Measurements from ENCODE around the gene YOD1. TPM values are rescaled to one million over a fixed set of nuclear protein-coding genes. Genes with fewer than 3 reads are reported as not detected.
A peak's percentile ranks its signal among the peaks of the same experiment; 100 is the strongest.

YOD1 gene
- 10 to 100 TPM in 1 of 2 donors, 1 to 10 TPM in 1; 8.3 to 14.4 TPM for total RNA-seq
- total RNA-seq = 42.0 to 46.9 reads per million in 2 donors

- H3K27me3 Mint-ChIP-seq = no peaks in the 10 kb centered on the region
- no peaks in the 10 kb centered on the region for H3K9me3 ChIP-seq (ENCODE audit: control insufficient read depth, low read length, poor library complexity, severe bottlenecking)
- H3K4me1 Mint-ChIP-seq = peaks cover 29% of the 10 kb centered on the region
- DNase-seq = no peak
- peak within 1 kb of the TSS; percentile 99 for H3K4me3 Mint-ChIP-seq
- peak within 1 kb of the TSS; percentile 95 for H3K27ac Mint-ChIP-seq
- H3K36me3 Mint-ChIP-seq (ENCODE audit: low read depth) = no peaks in the 10 kb centered on the region
- no peak for ATAC-seq
Measured at GRCh38 chr1:207051191-207051943, at the start of gene YOD1. Gene YOD1, minus strand, starts transcription at chr1:207051208. Its CDS starts 178 bp downstream, at chr1:207051030.

- peaks cover 3% of the 10 kb centered on the region for H3K4me1 Mint-ChIP-seq
- DNase-seq (no peak), ATAC-seq (no peak)
- no peak overlapping the region for H3K4me3 Mint-ChIP-seq
- peaks cover 7% of the 10 kb centered on the region for H3K36me3 Mint-ChIP-seq (ENCODE audit: low read depth)
- H3K9me3 ChIP-seq (ENCODE audit: control insufficient read depth, low read length, poor library complexity, severe bottlenecking) = no peaks in the 10 kb centered on the region
- no peak overlapping the region for H3K27ac Mint-ChIP-seq
- H3K27me3 Mint-ChIP-seq = peaks cover 44% of the 10 kb centered on the region
Measured at GRCh38 chr1:207097871-207098324, 46.9 kb upstream of the YOD1 start.

- ATAC-seq = no peak
- H3K36me3 Mint-ChIP-seq (ENCODE audit: low read depth) = peaks cover 7% of the 10 kb centered on the region
- H3K9me3 ChIP-seq (ENCODE audit: control insufficient read depth, low read length, poor library complexity, severe bottlenecking) = no peaks in the 10 kb centered on the region
- peaks cover 27% of the 10 kb centered on the region for H3K27me3 Mint-ChIP-seq
- H3K4me1 Mint-ChIP-seq = peaks cover 3% of the 10 kb centered on the region
- H3K27ac Mint-ChIP-seq = no peak overlapping the region
- DNase-seq = no peak
- H3K4me3 Mint-ChIP-seq = no peak overlapping the region
Measured at GRCh38 chr1:207093944-207094343, 42.9 kb upstream of the YOD1 start.

GRCh38 chr1:207091200-207091908, 40.3 kb upstream of the YOD1 start:
- Mint-ChIP-seq H3K36me3 (ENCODE audit: low read depth) (peaks cover 7% of the 10 kb centered on the region), H3K27me3 (peaks cover 31% of the 10 kb centered on the region), H3K27ac (no peak overlapping the region), H3K4me3 (no peak overlapping the region), H3K4me1 (peaks cover 3% of the 10 kb centered on the region)
- no peaks in the 10 kb centered on the region for H3K9me3 ChIP-seq (ENCODE audit: control insufficient read depth, low read length, poor library complexity, severe bottlenecking)
- DNase-seq = no peak
- ATAC-seq = no peak

GRCh38 chr1:207089627-207090355, 38.8 kb upstream of the YOD1 start:
- peaks cover 23% of the 10 kb centered on the region for H3K27me3 Mint-ChIP-seq
- H3K4me1 Mint-ChIP-seq = peaks cover 10% of the 10 kb centered on the region
- H3K27ac Mint-ChIP-seq = no peak overlapping the region
- no peak for ATAC-seq
- peak overlapping the region; percentile 21 for H3K4me3 Mint-ChIP-seq
- H3K36me3 Mint-ChIP-seq (ENCODE audit: low read depth) = peaks cover 2% of the 10 kb centered on the region
- H3K9me3 ChIP-seq (ENCODE audit: control insufficient read depth, low read length, poor library complexity, severe bottlenecking) = no peaks in the 10 kb centered on the region
- no peak for DNase-seq

- H3K4me1 Mint-ChIP-seq = peaks cover 13% of the 10 kb centered on the region
- no peak for DNase-seq
Measured at GRCh38 chr1:207088701-207089626, 38.0 kb upstream of the YOD1 start, which contains the start of gene C4BPB. Gene C4BPB, plus strand, starts transcription at chr1:207088860. Its CDS starts 672 bp downstream, at chr1:207089532.

GRCh38 chr1:207088161-207088560, 37.2 kb upstream of the YOD1 start:
- ATAC-seq (no peak), DNase-seq (no peak)
- Mint-ChIP-seq H3K36me3 (ENCODE audit: low read depth) (peaks cover 4% of the 10 kb centered on the region), H3K27ac (no peak overlapping the region), H3K27me3 (peaks cover 36% of the 10 kb centered on the region), H3K4me3 (no peak overlapping the region), H3K4me1 (peaks cover 15% of the 10 kb centered on the region)
- no peaks in the 10 kb centered on the region for H3K9me3 ChIP-seq (ENCODE audit: control insufficient read depth, low read length, poor library complexity, severe bottlenecking)

More at GRCh38 chr1:207088701-207089626, 38.0 kb upstream of the YOD1 start, which contains the start of gene C4BPB:
- H3K36me3 Mint-ChIP-seq (ENCODE audit: low read depth) = peaks cover 2% of the 10 kb centered on the region
- peaks cover 28% of the 10 kb centered on the region for H3K27me3 Mint-ChIP-seq
- H3K27ac Mint-ChIP-seq = no peak within 1 kb of the TSS
- H3K4me3 Mint-ChIP-seq = peak within 1 kb of the TSS; percentile 21
- peak; percentile 81 for ATAC-seq
- H3K9me3 ChIP-seq (ENCODE audit: control insufficient read depth, low read length, poor library complexity, severe bottlenecking) = no peaks in the 10 kb centered on the region

- no peak overlapping the region for H3K4me3 Mint-ChIP-seq
- peaks cover 42% of the 10 kb centered on the region for H3K27me3 Mint-ChIP-seq
- H3K4me1 Mint-ChIP-seq = peaks cover 15% of the 10 kb centered on the region
- no peaks in the 10 kb centered on the region for H3K9me3 ChIP-seq (ENCODE audit: control insufficient read depth, low read length, poor library complexity, severe bottlenecking)
- DNase-seq = no peak
- no peak for ATAC-seq
- H3K27ac Mint-ChIP-seq = no peak overlapping the region
- H3K36me3 Mint-ChIP-seq (ENCODE audit: low read depth) = peaks cover 4% of the 10 kb centered on the region
Measured at GRCh38 chr1:207085887-207086286, 34.9 kb upstream of the YOD1 start.

GRCh38 chr1:207084701-207085180, 33.7 kb upstream of the YOD1 start:
- H3K27ac Mint-ChIP-seq = no peak overlapping the region
- no peaks in the 10 kb centered on the region for H3K9me3 ChIP-seq (ENCODE audit: control insufficient read depth, low read length, poor library complexity, severe bottlenecking)
- peaks cover 42% of the 10 kb centered on the region for H3K27me3 Mint-ChIP-seq
- no peak overlapping the region for H3K4me3 Mint-ChIP-seq
- H3K4me1 Mint-ChIP-seq = peaks cover 15% of the 10 kb centered on the region
- DNase-seq (peak in 2 of 3 donors; percentile 17 to 44), ATAC-seq (peak; percentile 82)
- H3K36me3 Mint-ChIP-seq (ENCODE audit: low read depth) = peaks cover 4% of the 10 kb centered on the region

GRCh38 chr1:207084232-207084631, 33.2 kb upstream of the YOD1 start:
- H3K36me3 Mint-ChIP-seq (ENCODE audit: low read depth) = peaks cover 4% of the 10 kb centered on the region
- no peaks in the 10 kb centered on the region for H3K9me3 ChIP-seq (ENCODE audit: control insufficient read depth, low read length, poor library complexity, severe bottlenecking)
- peaks cover 42% of the 10 kb centered on the region for H3K27me3 Mint-ChIP-seq
- ATAC-seq (no peak), DNase-seq (no peak)
- H3K4me3 Mint-ChIP-seq = no peak overlapping the region
- no peak overlapping the region for H3K27ac Mint-ChIP-seq
- peaks cover 12% of the 10 kb centered on the region for H3K4me1 Mint-ChIP-seq

- DNase-seq = no peak
- no peaks in the 10 kb centered on the region for H3K9me3 ChIP-seq (ENCODE audit: control insufficient read depth, low read length, poor library complexity, severe bottlenecking)
- Mint-ChIP-seq H3K36me3 (ENCODE audit: low read depth) (peaks cover 4% of the 10 kb centered on the region), H3K27me3 (peaks cover 40% of the 10 kb centered on the region), H3K4me1 (peaks cover 11% of the 10 kb centered on the region), H3K4me3 (no peak overlapping the region), H3K27ac (no peak overlapping the region)
- no peak for ATAC-seq
Measured at GRCh38 chr1:207081806-207082205, 30.8 kb upstream of the YOD1 start.

GRCh38 chr1:207081088-207081487, 30.1 kb upstream of the YOD1 start:
- Mint-ChIP-seq H3K27me3 (peaks cover 40% of the 10 kb centered on the region), H3K4me1 (peaks cover 10% of the 10 kb centered on the region), H3K4me3 (no peak overlapping the region)

More at GRCh38 chr1:207081088-207081487, 30.1 kb upstream of the YOD1 start:
- no peak overlapping the region for H3K27ac Mint-ChIP-seq
- no peak for ATAC-seq
- peaks cover 4% of the 10 kb centered on the region for H3K36me3 Mint-ChIP-seq (ENCODE audit: low read depth)
- no peaks in the 10 kb centered on the region for H3K9me3 ChIP-seq (ENCODE audit: control insufficient read depth, low read length, poor library complexity, severe bottlenecking)
- no peak for DNase-seq
